Measurements from ENCODE around the gene FGFBP1. TPM values are rescaled to one million over a fixed set of nuclear protein-coding genes. Genes with fewer than 3 reads are reported as not detected.

The FGFBP1 gene
- under 1 TPM in 1 of 3 donors, not detected in 2; 0.73 TPM for total RNA-seq

GRCh38 chr4:15938640-15939039 is at the start of gene FGFBP1:
FGFBP1 (minus strand) TSS chr4:15938740; CDS start chr4:15936632, 2,108 bp downstream.
- Histone ChIP-seq H3K4me1 (no peaks in the 10 kb centered on the region), H3K27ac (no peak within 1 kb of the TSS), H3K4me3 (no peak within 1 kb of the TSS), H3K27me3 (no peaks in the 10 kb centered on the region), H3K36me3 (no peaks in the 10 kb centered on the region), H3K9me3 (no peaks in the 10 kb centered on the region)
- intact Hi-C loops (cut with DNase I; ENCODE audit: low total_unique reads): no loop called here
- no peak for DNase-seq (ENCODE audit: low spot score in 2 of 2)
- no peak for TF ChIP-seq POLR2AphosphoS5 (IDR thresholded peaks at IDR 0.05)

DNA sequence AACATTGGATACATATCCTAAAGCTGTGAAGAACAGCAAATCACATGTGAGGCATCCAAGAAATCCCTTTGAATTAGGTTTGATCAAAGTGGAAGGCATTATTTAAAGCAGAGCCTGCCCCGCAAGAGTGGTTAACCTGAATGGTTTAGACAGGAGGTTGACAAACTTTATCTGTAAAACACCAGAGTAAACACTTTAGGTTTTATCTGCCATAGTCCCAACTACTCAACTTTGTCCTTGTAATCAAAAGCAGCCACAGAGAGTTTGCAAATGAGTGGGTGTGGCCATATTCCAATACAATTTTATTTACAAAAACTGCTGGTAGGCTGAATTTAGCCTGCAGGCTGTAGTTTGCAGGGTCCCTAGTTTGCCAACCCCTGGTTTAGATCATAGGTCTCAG is 49.7 kb upstream of the FGFBP1 start:
- Histone ChIP-seq H3K27ac (no peak overlapping the region), H3K4me1 (no peaks in the 10 kb centered on the region), H3K27me3 (no peaks in the 10 kb centered on the region), H3K4me3 (no peak overlapping the region), H3K36me3 (no peaks in the 10 kb centered on the region), H3K9me3 (no peaks in the 10 kb centered on the region)
- no peak for TF ChIP-seq POLR2AphosphoS5 (IDR thresholded peaks at IDR 0.05)
- no peak for TF ChIP-seq POLR2A (IDR thresholded peaks at IDR 0.05)
- no peak for TF ChIP-seq CTCF (IDR thresholded peaks at IDR 0.05)
- intact Hi-C loops (cut with DNase I; ENCODE audit: low total_unique reads): no loop called here
- no peak for DNase-seq (ENCODE audit: low spot score in 2 of 2)

DNA sequence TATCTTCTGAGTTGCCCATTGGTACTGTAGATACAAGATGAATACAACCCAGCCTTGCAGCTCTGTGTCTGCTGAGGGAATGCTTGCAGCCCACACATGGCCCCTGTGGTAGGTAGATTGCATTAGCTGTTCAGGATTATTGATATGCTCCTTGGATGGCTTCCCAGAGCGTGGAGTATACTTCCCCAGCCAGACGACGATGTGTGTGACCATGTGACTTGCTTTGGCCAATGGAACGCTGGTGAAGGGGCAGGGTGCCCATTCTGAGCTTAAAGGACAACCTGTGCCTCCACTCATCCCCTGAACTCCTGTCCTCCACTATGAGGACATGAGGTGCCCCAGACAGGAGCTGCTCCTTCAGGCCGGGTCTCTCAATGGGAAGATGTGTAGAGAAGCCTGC is 48.4 kb upstream of the FGFBP1 start:
- no peak overlapping the region for H3K4me3 ChIP-seq
- no peak overlapping the region for H3K27ac ChIP-seq
- no peak for TF ChIP-seq CTCF (IDR thresholded peaks at IDR 0.05)
- TF ChIP-seq POLR2A (IDR thresholded peaks at IDR 0.05): no peak
- TF ChIP-seq POLR2AphosphoS5 (IDR thresholded peaks at IDR 0.05): no peak
- no peaks in the 10 kb centered on the region for H3K9me3 ChIP-seq
- no peaks in the 10 kb centered on the region for H3K4me1 ChIP-seq
- H3K36me3 ChIP-seq: no peaks in the 10 kb centered on the region
- no peak for DNase-seq (ENCODE audit: low spot score in 2 of 2)
- H3K27me3 ChIP-seq: no peaks in the 10 kb centered on the region
- intact Hi-C loops (cut with DNase I; ENCODE audit: low total_unique reads): no loop called here

GRCh38 chr4:15983610-15984009 is 45.1 kb upstream of the FGFBP1 start:
- no peak for DNase-seq (ENCODE audit: low spot score in 2 of 2)
- Histone ChIP-seq H3K4me3 (no peak overlapping the region), H3K27ac (no peak overlapping the region), H3K27me3 (no peaks in the 10 kb centered on the region), H3K4me1 (no peaks in the 10 kb centered on the region), H3K9me3 (no peaks in the 10 kb centered on the region), H3K36me3 (no peaks in the 10 kb centered on the region)
- TF ChIP-seq POLR2A (IDR thresholded peaks at IDR 0.05): no peak
- no peak for TF ChIP-seq CTCF (IDR thresholded peaks at IDR 0.05)
- no peak for TF ChIP-seq POLR2AphosphoS5 (IDR thresholded peaks at IDR 0.05)
- intact Hi-C loops (cut with DNase I; ENCODE audit: low total_unique reads): no loop called here

GRCh38 chr4:15982842-15983524 is 44.4 kb upstream of the FGFBP1 start:
- no peaks in the 10 kb centered on the region for H3K27me3 ChIP-seq
- intact Hi-C loops (cut with DNase I; ENCODE audit: low total_unique reads): no loop called here
- TF ChIP-seq POLR2AphosphoS5 (IDR thresholded peaks at IDR 0.05) (no peak), POLR2A (IDR thresholded peaks at IDR 0.05) (no peak), CTCF (IDR thresholded peaks at IDR 0.05) (no peak)
- no peak overlapping the region for H3K27ac ChIP-seq
- no peaks in the 10 kb centered on the region for H3K36me3 ChIP-seq
- no peak for DNase-seq (ENCODE audit: low spot score in 2 of 2)
- no peaks in the 10 kb centered on the region for H3K9me3 ChIP-seq
- no peak overlapping the region for H3K4me3 ChIP-seq
- no peaks in the 10 kb centered on the region for H3K4me1 ChIP-seq

Measured in breast epithelium (tissue), 4 donors.